ENCODE results near the gene IGF1R.
"Not testable (repeated sequence)": the region's sequence is repeated elsewhere in the genome, so short reads cannot be mapped to it uniquely, and the experiment has no call there.

IGF1R gene

GRCh38 chr15:98996169-98996568 is 347.8 kb downstream of the IGF1R start:
- Histone ChIP-seq H3K36me3 (ENCODE audit: control insufficient read depth, insufficient read depth, low read length) (no peaks in the 10 kb centered on the region), H3K27me3 (ENCODE audit: control insufficient read depth, insufficient read depth, low read length) (no peaks in the 10 kb centered on the region; the same call in 1 of the 2 replicates), H3K4me1 (ENCODE audit: control insufficient read depth, insufficient read depth, low read length) (no peaks in the 10 kb centered on the region), H3K4me3 (ENCODE audit: low read length) (no peak overlapping the region), H3K27ac (ENCODE audit: low read length) (no peak overlapping the region), H3K9me3 (ENCODE audit: control insufficient read depth, insufficient read depth, low read length) (no peaks in the 10 kb centered on the region)
- DNase-seq (ENCODE audit: low read depth, low spot score), result no peak

- no peak overlapping the region for H3K4me3 ChIP-seq (ENCODE audit: low read length)
- H3K36me3 ChIP-seq (ENCODE audit: control insufficient read depth, insufficient read depth, low read length), result no peaks in the 10 kb centered on the region
- no peaks in the 10 kb centered on the region for H3K9me3 ChIP-seq (ENCODE audit: control insufficient read depth, insufficient read depth, low read length)
- no peak overlapping the region for H3K27ac ChIP-seq (ENCODE audit: low read length)
- no peak for DNase-seq (ENCODE audit: low read depth, low spot score)
- no peaks in the 10 kb centered on the region; the same call in 1 of the 2 replicates for H3K27me3 ChIP-seq (ENCODE audit: control insufficient read depth, insufficient read depth, low read length)
- no CpG with 5 or more reads among the region's 6 CpGs for WGBS (ENCODE audit: insufficient coverage, insufficient read length)
- no peaks in the 10 kb centered on the region for H3K4me1 ChIP-seq (ENCODE audit: control insufficient read depth, insufficient read depth, low read length)
Observed at GRCh38 chr15:98996624-98997023, 348.3 kb downstream of the IGF1R start.

DNA sequence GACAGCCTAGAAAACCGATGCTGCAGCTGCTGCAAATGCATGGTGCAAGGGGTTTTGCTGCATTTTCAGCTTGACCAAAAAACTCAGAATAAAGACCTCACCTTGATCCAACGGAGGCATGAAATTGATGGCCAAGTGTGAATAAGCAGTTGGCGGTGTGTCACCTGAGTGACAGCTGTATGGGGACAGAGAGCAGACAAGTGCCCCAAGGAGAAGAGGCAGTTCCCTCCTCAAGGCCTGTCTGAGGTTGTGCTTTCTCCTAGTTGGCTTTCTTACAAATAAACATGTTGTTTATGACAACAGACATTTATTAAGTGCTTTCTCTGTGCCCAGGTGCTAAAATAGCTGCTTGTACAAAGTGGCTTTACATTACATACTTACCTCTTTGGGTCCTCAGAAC is 349.0 kb downstream of the IGF1R start:
- no peak overlapping the region for H3K27ac ChIP-seq (ENCODE audit: low read length)
- no peaks in the 10 kb centered on the region for H3K4me1 ChIP-seq (ENCODE audit: control insufficient read depth, insufficient read depth, low read length)
- H3K9me3 ChIP-seq (ENCODE audit: control insufficient read depth, insufficient read depth, low read length), result no peaks in the 10 kb centered on the region
- no peaks in the 10 kb centered on the region for H3K36me3 ChIP-seq (ENCODE audit: control insufficient read depth, insufficient read depth, low read length)
- DNase-seq (ENCODE audit: low read depth, low spot score), result no peak
- WGBS (ENCODE audit: insufficient coverage, insufficient read length), result no CpG with 5 or more reads among the region's 3 CpGs
- no peak overlapping the region for H3K4me3 ChIP-seq (ENCODE audit: low read length)
- no peaks in the 10 kb centered on the region; the same call in 1 of the 2 replicates for H3K27me3 ChIP-seq (ENCODE audit: control insufficient read depth, insufficient read depth, low read length)

DNA sequence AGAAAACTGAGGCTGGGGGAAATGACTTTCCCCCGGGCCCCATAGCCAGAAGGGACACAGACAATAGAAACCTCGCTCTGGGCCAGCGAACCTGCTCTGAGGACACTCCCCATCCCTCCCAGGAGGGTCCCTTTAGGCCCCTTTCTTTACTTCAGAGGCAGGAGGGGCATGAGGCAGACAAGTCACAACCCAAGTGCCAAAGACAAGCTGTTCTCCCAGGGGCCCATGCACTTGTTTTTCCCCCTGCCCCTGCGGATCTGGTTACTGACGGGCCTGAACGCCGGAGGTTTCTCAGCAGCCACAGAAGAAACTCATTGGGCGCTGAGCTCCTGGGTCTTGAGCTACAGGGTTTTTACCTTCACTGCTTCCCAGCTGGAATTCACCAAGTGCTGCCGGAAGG is 349.4 kb downstream of the IGF1R start:
- Histone ChIP-seq H3K9me3 (ENCODE audit: control insufficient read depth, insufficient read depth, low read length) (no peaks in the 10 kb centered on the region), H3K4me1 (ENCODE audit: control insufficient read depth, insufficient read depth, low read length) (no peaks in the 10 kb centered on the region), H3K27ac (ENCODE audit: low read length) (no peak overlapping the region), H3K36me3 (ENCODE audit: control insufficient read depth, insufficient read depth, low read length) (no peaks in the 10 kb centered on the region), H3K27me3 (ENCODE audit: control insufficient read depth, insufficient read depth, low read length) (no peaks in the 10 kb centered on the region; the same call in 1 of the 2 replicates), H3K4me3 (ENCODE audit: low read length) (no peak overlapping the region)
- DNase-seq (ENCODE audit: low read depth, low spot score), result no peak
- WGBS (ENCODE audit: insufficient coverage, insufficient read length), result no CpG with 5 or more reads among the region's 9 CpGs

GRCh38 chr15:98998279-98998678 is 349.9 kb downstream of the IGF1R start:
- Histone ChIP-seq H3K4me3 (ENCODE audit: low read length) (no peak overlapping the region), H3K36me3 (ENCODE audit: control insufficient read depth, insufficient read depth, low read length) (no peaks in the 10 kb centered on the region), H3K27me3 (ENCODE audit: control insufficient read depth, insufficient read depth, low read length) (no peaks in the 10 kb centered on the region; the same call in 1 of the 2 replicates), H3K9me3 (ENCODE audit: control insufficient read depth, insufficient read depth, low read length) (no peaks in the 10 kb centered on the region), H3K27ac (ENCODE audit: low read length) (no peak overlapping the region), H3K4me1 (ENCODE audit: control insufficient read depth, insufficient read depth, low read length) (no peaks in the 10 kb centered on the region)
- WGBS (ENCODE audit: insufficient coverage, insufficient read length), result no CpG with 5 or more reads among the region's 3 CpGs
- DNase-seq (ENCODE audit: low read depth, low spot score), result no peak

DNA sequence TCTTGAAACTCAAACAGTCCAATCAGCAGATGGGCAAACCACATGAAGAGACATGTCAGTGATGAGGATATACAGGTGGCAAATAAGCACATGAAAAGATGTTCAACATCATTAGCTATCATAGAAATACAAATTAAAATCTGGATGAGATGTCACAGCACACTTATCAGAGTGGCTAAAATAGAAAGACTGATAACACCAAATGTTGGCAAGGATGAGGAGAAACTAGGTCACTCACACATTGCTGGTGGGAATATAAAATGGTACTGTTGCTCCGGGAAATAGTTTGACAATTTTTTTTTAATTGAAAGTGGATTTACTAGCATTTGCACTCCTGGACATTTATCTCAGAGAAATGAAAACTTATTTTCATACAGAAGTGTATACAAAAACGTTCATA is 350.9 kb downstream of the IGF1R start:
- no peaks in the 10 kb centered on the region; the same call in 1 of the 2 replicates for H3K27me3 ChIP-seq (ENCODE audit: control insufficient read depth, insufficient read depth, low read length)
- no peaks in the 10 kb centered on the region for H3K4me1 ChIP-seq (ENCODE audit: control insufficient read depth, insufficient read depth, low read length)
- no peaks in the 10 kb centered on the region for H3K36me3 ChIP-seq (ENCODE audit: control insufficient read depth, insufficient read depth, low read length)
- no peaks in the 10 kb centered on the region for H3K9me3 ChIP-seq (ENCODE audit: control insufficient read depth, insufficient read depth, low read length)
- H3K4me3 ChIP-seq (ENCODE audit: low read length), result no peak overlapping the region
- H3K27ac ChIP-seq (ENCODE audit: low read length), result no peak overlapping the region
- no peak for DNase-seq (ENCODE audit: low read depth, low spot score)
- WGBS (ENCODE audit: insufficient coverage, insufficient read length), result no CpG with 5 or more reads among the region's 2 CpGs

DNA sequence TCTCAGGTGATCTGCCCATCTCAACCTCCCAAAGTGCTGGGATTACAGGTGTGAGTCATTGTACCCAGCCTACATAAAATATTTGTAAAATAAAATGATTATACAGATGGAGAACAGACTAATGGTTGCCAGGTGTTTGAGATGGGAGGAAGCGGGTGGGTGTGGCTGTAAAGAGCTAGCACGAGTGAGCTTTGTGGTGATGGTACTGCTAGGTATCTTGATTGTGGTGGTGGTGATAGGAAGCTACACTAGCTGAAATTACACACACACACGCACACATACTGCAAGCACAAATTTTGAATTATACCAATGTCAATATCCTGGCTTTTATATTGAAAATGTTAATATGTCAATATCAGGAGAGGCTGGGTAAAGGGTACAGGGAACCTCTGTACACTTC is 353.9 kb downstream of the IGF1R start:
- no peak overlapping the region for H3K4me3 ChIP-seq (ENCODE audit: low read length)
- H3K27me3 ChIP-seq (ENCODE audit: control insufficient read depth, insufficient read depth, low read length), result no peaks in the 10 kb centered on the region; the same call in 1 of the 2 replicates
- no peaks in the 10 kb centered on the region for H3K4me1 ChIP-seq (ENCODE audit: control insufficient read depth, insufficient read depth, low read length)
- no peaks in the 10 kb centered on the region for H3K9me3 ChIP-seq (ENCODE audit: control insufficient read depth, insufficient read depth, low read length)
- no peak overlapping the region for H3K27ac ChIP-seq (ENCODE audit: low read length)
- WGBS (ENCODE audit: insufficient coverage, insufficient read length), result no CpG with 5 or more reads among the region's 3 CpGs
- DNase-seq (ENCODE audit: low read depth, low spot score), result no peak
- H3K36me3 ChIP-seq (ENCODE audit: control insufficient read depth, insufficient read depth, low read length), result no peaks in the 10 kb centered on the region

DNA sequence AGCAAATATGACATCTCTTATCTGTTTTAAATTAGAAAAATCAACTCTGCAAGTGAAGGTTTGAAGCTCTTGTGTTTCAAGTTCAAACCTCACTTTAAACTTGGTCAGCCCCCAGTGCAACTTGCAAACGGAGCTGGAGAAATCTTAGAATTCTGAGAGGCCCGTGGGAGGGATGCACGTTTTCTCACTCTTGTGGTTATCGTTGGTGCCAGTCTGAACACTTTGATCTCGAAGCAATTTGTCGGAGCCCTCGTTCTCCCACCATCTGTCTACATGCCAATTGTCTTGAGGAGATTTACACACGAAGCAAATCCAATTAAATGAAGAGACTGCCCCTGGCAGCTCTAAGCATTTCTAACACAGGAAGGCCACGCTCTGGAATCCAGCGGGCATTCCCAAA is 355.0 kb downstream of the IGF1R start:
- H3K9me3 ChIP-seq (ENCODE audit: control insufficient read depth, insufficient read depth, low read length); H3K27ac ChIP-seq (ENCODE audit: low read length); H3K4me1 ChIP-seq (ENCODE audit: control insufficient read depth, insufficient read depth, low read length); H3K36me3 ChIP-seq (ENCODE audit: control insufficient read depth, insufficient read depth, low read length); H3K4me3 ChIP-seq (ENCODE audit: low read length); DNase-seq (ENCODE audit: low read depth, low spot score); H3K27me3 ChIP-seq (ENCODE audit: control insufficient read depth, insufficient read depth, low read length): not testable (repeated sequence)
- no CpG with 5 or more reads among the region's 10 CpGs for WGBS (ENCODE audit: insufficient coverage, insufficient read length)

DNA sequence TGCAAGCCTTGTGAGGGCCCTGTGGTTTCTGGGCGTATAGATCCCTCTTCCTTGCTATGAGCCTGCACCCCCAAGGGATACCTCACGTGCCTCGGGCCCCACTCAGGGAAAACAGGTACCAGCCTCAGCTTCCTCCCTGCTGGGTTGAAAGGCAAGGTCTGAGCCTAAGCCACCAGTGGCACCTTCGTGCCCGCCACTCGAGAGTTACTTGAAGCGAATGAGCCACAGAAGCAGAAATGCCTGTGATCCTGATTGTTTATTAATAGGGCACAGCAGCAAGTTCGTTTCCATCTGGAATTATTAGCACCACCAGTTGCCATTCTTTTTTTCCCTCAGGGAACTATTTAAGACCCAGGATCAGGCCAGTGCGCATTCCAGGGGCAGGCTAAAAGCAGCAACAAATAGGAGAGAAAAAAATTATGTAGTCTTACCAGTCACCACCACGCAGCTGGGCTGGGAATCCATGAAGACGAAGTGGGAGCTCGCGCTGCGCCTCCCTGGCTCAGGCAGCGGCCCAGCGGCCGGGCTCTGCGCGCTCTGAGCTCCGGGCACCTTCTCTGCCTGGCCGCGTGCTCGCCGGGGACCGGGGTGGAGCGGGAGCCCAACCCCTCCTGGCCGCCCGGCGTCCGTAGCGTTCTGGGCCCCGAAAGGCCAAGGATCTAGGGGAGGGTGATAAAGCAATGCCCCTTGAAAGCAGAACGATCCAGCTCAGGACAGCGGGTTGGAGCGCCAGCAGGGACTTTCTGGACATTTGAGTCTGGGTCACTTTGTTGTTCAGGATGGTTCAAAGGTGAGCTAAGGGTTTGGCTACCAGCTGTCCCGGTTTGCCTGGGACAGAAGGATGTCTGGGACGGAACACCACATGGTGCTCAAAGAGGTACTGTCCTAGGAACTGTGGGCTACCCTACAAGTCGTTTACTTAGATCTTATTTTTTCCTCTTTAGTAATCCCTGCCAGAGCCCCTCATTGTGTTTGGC is 356.9 kb downstream of the IGF1R start:
- not testable (repeated sequence) for H3K9me3 ChIP-seq (ENCODE audit: control insufficient read depth, insufficient read depth, low read length); H3K4me3 ChIP-seq (ENCODE audit: low read length); H3K27me3 ChIP-seq (ENCODE audit: control insufficient read depth, insufficient read depth, low read length); DNase-seq (ENCODE audit: low read depth, low spot score); H3K4me1 ChIP-seq (ENCODE audit: control insufficient read depth, insufficient read depth, low read length); H3K27ac ChIP-seq (ENCODE audit: low read length); H3K36me3 ChIP-seq (ENCODE audit: control insufficient read depth, insufficient read depth, low read length)
- no CpG with 5 or more reads among the region's 38 CpGs for WGBS (ENCODE audit: insufficient coverage, insufficient read length)

- no peak overlapping the region for H3K4me3 ChIP-seq (ENCODE audit: low read length)
- WGBS (ENCODE audit: insufficient coverage, insufficient read length), result no CpG with 5 or more reads among the region's 9 CpGs
- DNase-seq (ENCODE audit: low read depth, low spot score), result no peak
Observed at GRCh38 chr15:99006146-99006545, 357.8 kb downstream of the IGF1R start.

More at GRCh38 chr15:99006146-99006545, 357.8 kb downstream of the IGF1R start:
- Histone ChIP-seq H3K27me3 (ENCODE audit: control insufficient read depth, insufficient read depth, low read length) (no peaks in the 10 kb centered on the region), H3K36me3 (ENCODE audit: control insufficient read depth, insufficient read depth, low read length) (no peaks in the 10 kb centered on the region), H3K27ac (ENCODE audit: low read length) (no peak overlapping the region), H3K9me3 (ENCODE audit: control insufficient read depth, insufficient read depth, low read length) (no peaks in the 10 kb centered on the region), H3K4me1 (ENCODE audit: control insufficient read depth, insufficient read depth, low read length) (no peaks in the 10 kb centered on the region)
